ENCODE measurements around the gene ADCK1. TPM values are rescaled to one million over a fixed set of nuclear protein-coding genes. Genes with fewer than 3 reads are reported as not detected.

The ADCK1 gene
- total and polyA plus RNA-seq, 2 donors (not counting 3 experiments of a cell fraction or from before 2014, with no cell fraction given) = 4.2 to 6.9 TPM

DNA sequence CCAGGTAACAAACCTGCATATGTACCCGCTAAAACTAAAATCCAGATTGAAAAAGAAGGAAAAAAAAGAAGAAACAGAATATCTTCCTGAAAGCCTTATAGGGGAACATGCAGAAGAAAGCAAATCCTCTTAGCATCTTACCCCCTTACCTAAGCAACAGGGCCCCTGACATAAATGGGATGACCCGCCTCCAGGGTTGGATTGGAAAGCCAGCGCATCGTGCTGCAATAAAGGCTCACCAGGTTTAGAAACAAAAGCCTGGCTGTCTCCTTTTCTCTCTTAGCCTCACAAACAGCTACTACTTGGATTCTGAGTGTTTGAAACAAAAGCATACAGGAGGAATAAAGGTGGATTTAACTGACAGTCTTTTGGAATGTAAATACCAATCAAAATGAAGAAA is 13.8 kb upstream of the ADCK1 start:
- no peaks in the 10 kb centered on the region for H3K9me3 ChIP-seq (replicated peaks; ENCODE audit: control insufficient read depth, insufficient read depth, low read length)
- no peak overlapping the region for H3K27ac ChIP-seq (ENCODE audit: insufficient read depth, low read depth, low read length)
- no peaks in the 10 kb centered on the region for H3K79me2 ChIP-seq (ENCODE audit: control insufficient read depth, insufficient read depth, low read length)
- DNase-seq (ENCODE audit: low read depth, low spot score) (no peak), FAIRE-seq (no peak)
- no peak overlapping the region for H3K9ac ChIP-seq (replicated peaks; ENCODE audit: extremely low read depth, insufficient read depth, low read length)
- no peak overlapping the region for H3K4me2 ChIP-seq (ENCODE audit: insufficient read depth, low read length)
- ChIA-PET CTCF (no interaction called here), POLR2A (no interaction called here)
- H3K36me3 ChIP-seq (ENCODE audit: control insufficient read depth in 2 of 2, extremely low read depth in 1 of 2, insufficient read depth in 2 of 2, low read length in 2 of 2) = no peaks in the 10 kb centered on the region
- H3K4me3 ChIP-seq (replicated peaks in 1 of 3; ENCODE audit: insufficient read depth in 1 of 3, low read depth in 1 of 3, low read length in 3 of 3) = no peak overlapping the region
- H3K27me3 ChIP-seq (ENCODE audit: control insufficient read depth in 2 of 2, insufficient read depth in 2 of 2, low read length in 2 of 2) = peaks cover under 1 to 4% of the 10 kb centered on the region in 2 experiments
- H3K9me1 ChIP-seq (replicated peaks; ENCODE audit: control insufficient read depth, extremely low read depth, insufficient read depth, low read length) = no peaks in the 10 kb centered on the region
- no peaks in the 10 kb centered on the region for H4K20me1 ChIP-seq (replicated peaks; ENCODE audit: control insufficient read depth, extremely low read depth, insufficient read depth, low read length)
- TF ChIP-seq FOS (IDR thresholded peaks at IDR 0.05; ENCODE audit: borderline replicate concordance, insufficient read depth, low read length) (no peak), GATA2 (IDR thresholded peaks at IDR 0.05; ENCODE audit: insufficient read depth, insufficient read length, low read depth, low read length) (no peak), JUN (IDR thresholded peaks at IDR 0.05; ENCODE audit: borderline replicate concordance, insufficient read depth, insufficient read length, low read depth) (no peak), POLR2A (IDR thresholded peaks at IDR 0.05; ENCODE audit: low read depth, low read length) (no peak), POLR2AphosphoS5 (IDR thresholded peaks at IDR 0.05; ENCODE audit: insufficient read depth, low read depth, low read length) (no peak), EZH2 (IDR thresholded peaks at IDR 0.05; ENCODE audit: borderline replicate concordance, low read depth, low read length, severe bottlenecking) (no peak), MYC (IDR thresholded peaks at IDR 0.05; ENCODE audit: low read depth, low read length) (no peak)
- TF ChIP-seq, protein P1, sequence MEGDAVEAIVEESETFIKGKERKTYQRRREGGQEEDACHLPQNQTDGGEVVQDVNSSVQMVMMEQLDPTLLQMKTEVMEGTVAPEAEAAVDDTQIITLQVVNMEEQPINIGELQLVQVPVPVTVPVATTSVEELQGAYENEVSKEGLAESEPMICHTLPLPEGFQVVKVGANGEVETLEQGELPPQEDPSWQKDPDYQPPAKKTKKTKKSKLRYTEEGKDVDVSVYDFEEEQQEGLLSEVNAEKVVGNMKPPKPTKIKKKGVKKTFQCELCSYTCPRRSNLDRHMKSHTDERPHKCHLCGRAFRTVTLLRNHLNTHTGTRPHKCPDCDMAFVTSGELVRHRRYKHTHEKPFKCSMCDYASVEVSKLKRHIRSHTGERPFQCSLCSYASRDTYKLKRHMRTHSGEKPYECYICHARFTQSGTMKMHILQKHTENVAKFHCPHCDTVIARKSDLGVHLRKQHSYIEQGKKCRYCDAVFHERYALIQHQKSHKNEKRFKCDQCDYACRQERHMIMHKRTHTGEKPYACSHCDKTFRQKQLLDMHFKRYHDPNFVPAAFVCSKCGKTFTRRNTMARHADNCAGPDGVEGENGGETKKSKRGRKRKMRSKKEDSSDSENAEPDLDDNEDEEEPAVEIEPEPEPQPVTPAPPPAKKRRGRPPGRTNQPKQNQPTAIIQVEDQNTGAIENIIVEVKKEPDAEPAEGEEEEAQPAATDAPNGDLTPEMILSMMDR (IDR thresholded peaks at IDR 0.05; ENCODE audit: extremely low read depth in 1 of 2, insufficient read depth in 1 of 2, low read depth in 1 of 2, low read length in 2 of 2) = no peak
- TF ChIP-seq, protein P2, sequence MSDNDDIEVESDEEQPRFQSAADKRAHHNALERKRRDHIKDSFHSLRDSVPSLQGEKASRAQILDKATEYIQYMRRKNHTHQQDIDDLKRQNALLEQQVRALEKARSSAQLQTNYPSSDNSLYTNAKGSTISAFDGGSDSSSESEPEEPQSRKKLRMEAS (IDR thresholded peaks at IDR 0.05; ENCODE audit: insufficient read depth, insufficient read length) = no peak
- no peaks in the 10 kb centered on the region for H3K4me1 ChIP-seq (ENCODE audit: control insufficient read depth, extremely low read depth, insufficient read depth, low read length)
- BruUV-seq (replicated peaks) = no TSS peak
- dilution Hi-C loops (cut with MboI; ENCODE audit: extremely low pct_ligation_motif_present, low sequenced_read_pairs) (no loop called here), intact Hi-C loops (cut with micrococcal nuclease) (no loop called here)
- H2AFZ ChIP-seq (ENCODE audit: low read depth, low read length) = no peak overlapping the region
